KMS-11 (cell line): ENCODE results near the gene NRXN3.

Experiments used
- H2AFZ ChIP-seq: fragments of 200-600 bp; sonication (generic); 2 replicates; pipeline ENCODE4 v1.6.1; 2016; ENCODE audit warnings: antibody characterized with exemption, mixed run types, low read depth
- H3K27ac ChIP-seq: fragments of 200-600 bp; sonication (generic); 2 replicates; pipeline ENCODE4 v1.6.1; 2016; ENCODE audit warnings: mild to moderate bottlenecking, mixed run types
- H3K27me3 ChIP-seq: fragments of 200-600 bp; sonication (generic); 2 replicates; pipeline ENCODE4 v1.6.1; 2017; ENCODE audit warnings: mild to moderate bottlenecking, low read depth, mixed run types, moderate library complexity; ENCODE audit not compliant: insufficient read depth
- H3K36me3 ChIP-seq: fragments of 200-600 bp; sonication (generic); 2 replicates; pipeline ENCODE4 v1.6.1; 2017; ENCODE audit warnings: mild to moderate bottlenecking, mixed run types; ENCODE audit not compliant: insufficient read depth
- H3K4me1 ChIP-seq: fragments of 200-600 bp; sonication (generic); 2 replicates; pipeline ENCODE4 v1.6.1; 2016; ENCODE audit warnings: mild to moderate bottlenecking, low read depth, mixed run types; ENCODE audit not compliant: poor library complexity, severe bottlenecking
- H3K4me2 ChIP-seq: fragments of 200-600 bp; sonication (generic); 2 replicates; pipeline ENCODE4 v1.7.0; 2016; ENCODE audit warnings: mild to moderate bottlenecking, mixed run types
- H3K4me3 ChIP-seq: fragments of 200-600 bp; sonication (generic); IDR thresholded peaks from 2 replicates; pipeline ENCODE4 v1.6.1; 2017; ENCODE audit warnings: low read depth, low read length, mixed read lengths; ENCODE audit not compliant: insufficient read depth
- H3K79me2 ChIP-seq: fragments of 200-600 bp; sonication (generic); 2 replicates; pipeline ENCODE4 v1.6.1; 2016; ENCODE audit warnings: low read depth, mixed run types; ENCODE audit not compliant: insufficient read depth
- H3K9ac ChIP-seq: fragments of 200-600 bp; sonication (generic); 2 replicates; pipeline ENCODE4 v1.6.1; 2016; ENCODE audit warnings: mild to moderate bottlenecking, mixed run types
- H4K20me1 ChIP-seq: fragments of 200-600 bp; sonication (generic); 2 replicates; pipeline ENCODE4 v1.6.1; 2016; ENCODE audit warnings: mild to moderate bottlenecking, mixed run types; ENCODE audit not compliant: insufficient read depth
- TF ChIP-seq, protein P1 (sequence below): fragments of 200-600 bp; sonication (generic); conservative IDR thresholded peaks from 2 replicates; pipeline ENCODE4 v1.6.1; 2017; ENCODE audit warnings: low read depth, mild to moderate bottlenecking, antibody characterized with exemption, low read length, moderate library complexity, mixed read lengths

Gene NRXN3

DNA sequence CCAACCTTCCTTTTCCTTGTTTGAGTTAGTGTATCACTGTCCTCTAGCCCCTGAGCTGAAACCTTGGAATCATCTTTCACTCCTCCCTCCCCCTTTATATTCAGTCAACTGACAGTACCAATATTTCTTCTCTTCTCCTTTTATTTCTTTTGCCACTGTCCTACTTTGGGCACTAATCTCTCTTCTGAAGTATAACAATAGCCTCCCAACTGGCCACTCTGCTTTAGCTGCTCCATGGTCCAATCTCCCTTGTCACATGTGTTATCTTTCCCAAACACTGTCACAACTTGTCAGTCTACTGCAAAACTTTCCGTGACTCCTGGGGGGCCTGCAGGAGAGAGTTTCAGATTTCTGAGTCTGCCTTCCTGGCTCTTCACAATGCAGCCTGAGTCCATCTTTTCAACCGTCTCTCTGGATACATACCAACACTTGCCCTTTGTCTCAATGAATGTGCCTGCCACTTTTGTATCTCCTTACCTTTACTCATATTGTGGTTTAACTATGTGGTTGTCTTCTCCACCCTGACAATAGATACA is 1570.0 kb downstream of the NRXN3 start:
- Histone ChIP-seq H3K27ac (no peak overlapping the region), H3K27me3 (no peaks in the 10 kb centered on the region), H3K4me3 (no peak overlapping the region), H3K4me1 (no peaks in the 10 kb centered on the region), H2AFZ (no peak overlapping the region), H3K36me3 (no peaks in the 10 kb centered on the region), H3K4me2 (no peak overlapping the region), H4K20me1 (no peaks in the 10 kb centered on the region), H3K79me2 (no peaks in the 10 kb centered on the region), H3K9ac (no peak overlapping the region)
- TF ChIP-seq, protein P1, sequence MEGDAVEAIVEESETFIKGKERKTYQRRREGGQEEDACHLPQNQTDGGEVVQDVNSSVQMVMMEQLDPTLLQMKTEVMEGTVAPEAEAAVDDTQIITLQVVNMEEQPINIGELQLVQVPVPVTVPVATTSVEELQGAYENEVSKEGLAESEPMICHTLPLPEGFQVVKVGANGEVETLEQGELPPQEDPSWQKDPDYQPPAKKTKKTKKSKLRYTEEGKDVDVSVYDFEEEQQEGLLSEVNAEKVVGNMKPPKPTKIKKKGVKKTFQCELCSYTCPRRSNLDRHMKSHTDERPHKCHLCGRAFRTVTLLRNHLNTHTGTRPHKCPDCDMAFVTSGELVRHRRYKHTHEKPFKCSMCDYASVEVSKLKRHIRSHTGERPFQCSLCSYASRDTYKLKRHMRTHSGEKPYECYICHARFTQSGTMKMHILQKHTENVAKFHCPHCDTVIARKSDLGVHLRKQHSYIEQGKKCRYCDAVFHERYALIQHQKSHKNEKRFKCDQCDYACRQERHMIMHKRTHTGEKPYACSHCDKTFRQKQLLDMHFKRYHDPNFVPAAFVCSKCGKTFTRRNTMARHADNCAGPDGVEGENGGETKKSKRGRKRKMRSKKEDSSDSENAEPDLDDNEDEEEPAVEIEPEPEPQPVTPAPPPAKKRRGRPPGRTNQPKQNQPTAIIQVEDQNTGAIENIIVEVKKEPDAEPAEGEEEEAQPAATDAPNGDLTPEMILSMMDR = no peak

GRCh38 chr14:79742142-79742541 is 1572.0 kb downstream of the NRXN3 start:
- H3K4me3 ChIP-seq = no peak overlapping the region
- no peaks in the 10 kb centered on the region for H3K4me1 ChIP-seq
- TF ChIP-seq, protein P1 = no peak

DNA sequence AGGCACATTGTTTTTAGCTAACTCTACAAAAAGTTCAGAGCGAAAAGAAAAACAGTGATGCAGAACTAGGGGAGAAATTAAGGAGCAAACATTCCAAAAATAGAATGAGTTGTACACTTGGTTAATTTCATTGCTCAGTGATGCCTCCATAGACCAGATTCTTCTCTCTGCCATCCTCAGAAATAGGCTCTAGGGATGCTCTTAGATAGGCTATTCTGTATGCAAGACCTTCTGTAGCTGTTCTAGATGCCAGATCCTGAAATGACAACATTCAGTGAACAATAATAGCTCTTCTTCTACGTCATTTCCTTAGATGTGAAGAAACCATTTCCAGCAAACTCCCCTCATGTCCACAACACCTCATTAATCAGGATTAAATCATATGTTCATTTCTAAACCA is 1574.9 kb downstream of the NRXN3 start:
- no peak overlapping the region for H3K4me2 ChIP-seq
- TF ChIP-seq, protein P1 = no peak

More at GRCh38 chr14:79742142-79742541, 1572.0 kb downstream of the NRXN3 start:
- Histone ChIP-seq H4K20me1 (no peaks in the 10 kb centered on the region), H3K36me3 (no peaks in the 10 kb centered on the region), H3K9ac (no peak overlapping the region), H3K27ac (no peak overlapping the region), H2AFZ (no peak overlapping the region), H3K79me2 (no peaks in the 10 kb centered on the region), H3K27me3 (no peaks in the 10 kb centered on the region), H3K4me2 (no peak overlapping the region)

GRCh38 chr14:79749065-79749464 is 1578.9 kb downstream of the NRXN3 start:
- Histone ChIP-seq H3K9ac (no peak overlapping the region), H2AFZ (no peak overlapping the region), H3K27me3 (no peaks in the 10 kb centered on the region), H3K79me2 (no peaks in the 10 kb centered on the region), H3K36me3 (no peaks in the 10 kb centered on the region), H3K4me3 (no peak overlapping the region), H3K27ac (no peak overlapping the region), H3K4me2 (no peak overlapping the region), H4K20me1 (no peaks in the 10 kb centered on the region), H3K4me1 (no peaks in the 10 kb centered on the region)
- TF ChIP-seq, protein P1 = no peak

More for the DNA sequence above, 1574.9 kb downstream of the NRXN3 start:
- Histone ChIP-seq H3K27ac (no peak overlapping the region), H3K9ac (no peak overlapping the region), H3K4me1 (no peaks in the 10 kb centered on the region), H3K36me3 (no peaks in the 10 kb centered on the region), H3K79me2 (no peaks in the 10 kb centered on the region), H3K4me3 (no peak overlapping the region), H3K27me3 (no peaks in the 10 kb centered on the region), H2AFZ (no peak overlapping the region), H4K20me1 (no peaks in the 10 kb centered on the region)
